Stimulated activated CD4-positive, alpha-beta T cell treated with anti-CD3 and anti-CD28 coated beads, Interleukin-15, amount 100 ng/mL, for 1 hour (primary cell): Measurements from ENCODE around the gene DDX10.

Experiments
- DNase-seq, 2 donors: peaks; one replicate each; pipeline ENCODE4 v3.0.0-alpha.2; 2020; ENCODE audit warnings: low read depth in 1 of 2, low spot score in 1 of 2

DDX10 gene

GRCh38 chr11:108897071-108897481 is 232.2 kb downstream of the DDX10 start:
- no peak for DNase-seq

- no peak for DNase-seq
Observed at GRCh38 chr11:108897916-108898315, 233.0 kb downstream of the DDX10 start.

- no peak for DNase-seq
Observed at GRCh38 chr11:108901359-108901758, 236.5 kb downstream of the DDX10 start.

GRCh38 chr11:108902027-108902469 is 237.2 kb downstream of the DDX10 start:
- DNase-seq, result no peak

- DNase-seq, result no peak
Observed at GRCh38 chr11:108904480-108904879, 239.6 kb downstream of the DDX10 start.

- DNase-seq, result no peak
Observed at GRCh38 chr11:108906329-108906728, 241.5 kb downstream of the DDX10 start.

GRCh38 chr11:108906826-108907225 is 242.0 kb downstream of the DDX10 start:
- no peak for DNase-seq

GRCh38 chr11:108909041-108909440 is 244.2 kb downstream of the DDX10 start:
- DNase-seq, result no peak

- DNase-seq, result no peak
Observed at GRCh38 chr11:108909921-108910320, 245.1 kb downstream of the DDX10 start.

GRCh38 chr11:108912581-108912980 is 247.7 kb downstream of the DDX10 start:
- no peak for DNase-seq

- no peak for DNase-seq
Observed at GRCh38 chr11:108913204-108913603, 248.3 kb downstream of the DDX10 start.

- no peak for DNase-seq
Observed at GRCh38 chr11:108914211-108914610, 249.3 kb downstream of the DDX10 start.

- no peak for DNase-seq
Observed at GRCh38 chr11:108914981-108915380, 250.1 kb downstream of the DDX10 start.

GRCh38 chr11:108915666-108916065 is 250.8 kb downstream of the DDX10 start:
- DNase-seq, result no peak

- DNase-seq, result no peak
Observed at GRCh38 chr11:108916290-108916689, 251.4 kb downstream of the DDX10 start.

- DNase-seq, result no peak
Observed at GRCh38 chr11:108916935-108917334, 252.1 kb downstream of the DDX10 start.

- no peak for DNase-seq
Observed at GRCh38 chr11:108921211-108921610, 256.3 kb downstream of the DDX10 start.

- DNase-seq, result no peak
Observed at GRCh38 chr11:108922241-108922640, 257.4 kb downstream of the DDX10 start.

- DNase-seq, result no peak
Observed at GRCh38 chr11:108923413-108923812, 258.5 kb downstream of the DDX10 start.

- no peak for DNase-seq
Observed at GRCh38 chr11:108926171-108926840, 261.4 kb downstream of the DDX10 start.

- no peak for DNase-seq
Observed at GRCh38 chr11:108926841-108927577, 262.1 kb downstream of the DDX10 start.

GRCh38 chr11:108927791-108928545 is 263.1 kb downstream of the DDX10 start:
- DNase-seq, result no peak
